GM23338 (cell line): ENCODE measurements around the gene KAZN. TPM values are rescaled to one million over a fixed set of nuclear protein-coding genes. Genes with fewer than 3 reads are reported as not detected.

Experiments used
- ATAC-seq: fragments of 200-7000 bp; cut with Tn5 transposase; 3 replicates; pipeline ENCODE4 v1.9.1; 2020
- DNase-seq: peaks from one replicate; pipeline ENCODE4 v3.0.0-alpha.2; 2015; ENCODE audit warnings: low spot score
- H2AFZ ChIP-seq: fragments of 200-600 bp; sonication (generic); 2 replicates; pipeline ENCODE4 v1.8.0; 2016; ENCODE audit warnings: antibody characterized with exemption, mild to moderate bottlenecking, moderate library complexity
- H3F3A ChIP-seq: fragments of 200-600 bp; sonication (generic); replicated peaks from 2 replicates; pipeline ENCODE4 v1.8.0; 2017; ENCODE audit warnings: antibody characterized with exemption, mixed run types, low read depth
- H3K27ac ChIP-seq: fragments of 200-600 bp; sonication (generic); 2 replicates; pipeline ENCODE4 v1.6.1; 2016; ENCODE audit warnings: low read depth
- H3K27me3 ChIP-seq: fragments of 200-600 bp; sonication (generic); 2 replicates; pipeline ENCODE4 v1.8.0; 2016; ENCODE audit warnings: mild to moderate bottlenecking, mixed run types, moderate library complexity; ENCODE audit not compliant: insufficient read depth
- H3K36me3 ChIP-seq: fragments of 200-600 bp; sonication (generic); 2 replicates; pipeline ENCODE4 v1.8.0; 2016; ENCODE audit warnings: mild to moderate bottlenecking; ENCODE audit not compliant: insufficient read depth
- H3K4me1 ChIP-seq: fragments of 200-600 bp; sonication (generic); 2 replicates; pipeline ENCODE4 v1.8.0; 2016; ENCODE audit warnings: mild to moderate bottlenecking, moderate library complexity; ENCODE audit not compliant: insufficient read depth
- H3K4me2 ChIP-seq: fragments of 200-600 bp; sonication (generic); 2 replicates; pipeline ENCODE4 v1.7.1; 2017; ENCODE audit warnings: mixed run types
- H3K4me3 ChIP-seq: fragments of 200-600 bp; sonication (generic); 2 replicates; pipeline ENCODE4 v1.6.1; 2016; ENCODE audit warnings: mixed run types
- H3K79me2 ChIP-seq: fragments of 200-600 bp; sonication (generic); replicated peaks from 2 replicates; pipeline ENCODE4 v1.8.0; 2017; ENCODE audit warnings: mild to moderate bottlenecking; ENCODE audit not compliant: insufficient read depth
- H3K9me2 ChIP-seq: fragments of 200-600 bp; sonication (generic); 2 replicates; pipeline ENCODE4 v1.8.0; 2017; ENCODE audit not compliant: insufficient read depth
- H4K20me1 ChIP-seq: fragments of 200-600 bp; sonication (generic); replicated peaks from 2 replicates; pipeline ENCODE4 v1.8.0; 2017; ENCODE audit warnings: mild to moderate bottlenecking; ENCODE audit not compliant: insufficient read depth
- H3K27ac Mint-ChIP-seq: 2 replicates; pipeline ENCODE4 v1.8.0; 2020; ENCODE audit warnings: inconsistent platforms, mild to moderate bottlenecking, moderate library complexity, mixed read lengths
- H3K27me3 Mint-ChIP-seq: 3 replicates; pipeline ENCODE4 v1.8.0; 2022; ENCODE audit warnings: low read depth, mild to moderate bottlenecking, moderate library complexity, mixed read lengths, inconsistent platforms; ENCODE audit not compliant: insufficient read depth, poor library complexity
- H3K36me3 Mint-ChIP-seq: 3 replicates; pipeline ENCODE4 v1.8.0; 2021; ENCODE audit warnings: low read depth, mild to moderate bottlenecking, inconsistent platforms, moderate library complexity, mixed read lengths
- H3K4me1 Mint-ChIP-seq: 3 replicates; pipeline ENCODE4 v1.8.0; 2020; ENCODE audit warnings: mild to moderate bottlenecking, inconsistent platforms, mixed read lengths
- H3K4me3 Mint-ChIP-seq: 3 replicates; pipeline ENCODE4 v1.8.0; 2021; ENCODE audit warnings: moderate library complexity, mild to moderate bottlenecking, inconsistent platforms, mixed read lengths
- H3K9me3 Mint-ChIP-seq: 3 replicates; pipeline ENCODE4 v1.8.0; 2020; ENCODE audit warnings: moderate library complexity, mild to moderate bottlenecking, inconsistent platforms, mixed read lengths
- CREB1 ChIP-seq: fragments of 250-450 bp; sonication (Bioruptor Pico); IDR thresholded peaks from 2 replicates; pipeline ENCODE4 v1.5.0; 2020; ENCODE audit warnings: low read depth, mild to moderate bottlenecking, moderate library complexity
- EZH2 ChIP-seq: fragments of 200-600 bp; sonication (generic); IDR thresholded peaks from one replicate; pipeline ENCODE4 v1.8.0; 2017; ENCODE audit warnings: antibody characterized with exemption, mild to moderate bottlenecking, low read depth; ENCODE audit not compliant: unreplicated experiment
- EZH2phosphoT487 ChIP-seq: fragments of 200-600 bp; sonication (generic); IDR thresholded peaks from one replicate; pipeline ENCODE4 v1.8.1; 2018; ENCODE audit warnings: antibody characterized with exemption; ENCODE audit not compliant: unreplicated experiment
- ZNF114 ChIP-seq: fragments of 250-450 bp; sonication (Bioruptor Pico); IDR thresholded peaks from 2 replicates; pipeline ENCODE4 v1.5.0; 2020; ENCODE audit warnings: mild to moderate bottlenecking, moderate library complexity
- ZNF462 ChIP-seq: fragments of 250-450 bp; sonication (Bioruptor Pico); IDR thresholded peaks from 2 replicates; pipeline ENCODE4 v1.5.0; 2020; ENCODE audit warnings: mild to moderate bottlenecking, moderate library complexity
- polyA plus RNA-seq: library from polyadenylated mRNA; unstranded; fragments of >200 nt; fragmentation: Nextera tagmentation; extraction: Ambion mirVana; gene quantifications from 2 replicates; pipeline ENCODE4 v1.2.1, GENCODE V29; 2016
- total RNA-seq: library from RNA; depleted of rRNA; stranded (reverse); fragments of >200 nt; shearing (Covaris generic); gene quantifications from 2 replicates; pipeline ENCODE4 v1.2.3, GENCODE V29; 2014

The KAZN gene
- total and polyA plus RNA-seq, 2 experiments from 2014 or later, result 9.9 to 15.0 TPM

- Histone ChIP-seq H3K4me3 (no peak overlapping the region), H3K9me2 (no peaks in the 10 kb centered on the region), H3K27me3 (peaks cover 6% of the 10 kb centered on the region), H3K36me3 (no peaks in the 10 kb centered on the region), H2AFZ (no peak overlapping the region), H4K20me1 (peaks cover 4% of the 10 kb centered on the region; the same call in 1 of the 2 replicates), H3K4me1 (peaks cover 45% of the 10 kb centered on the region), H3F3A (no peaks in the 10 kb centered on the region), H3K4me2 (peak overlapping the region; percentile 21), H3K79me2 (no peaks in the 10 kb centered on the region; the same call in 1 of the 2 replicates), H3K27ac (peak overlapping the region; percentile 41)
- TF ChIP-seq EZH2phosphoT487 (no peak), CREB1 (no peak), ZNF114 (no peak), EZH2 (no peak), ZNF462 (no peak)
- Mint-ChIP-seq H3K27me3 (peaks cover 16% of the 10 kb centered on the region), H3K36me3 (no peaks in the 10 kb centered on the region), H3K4me3 (no peak overlapping the region), H3K4me1 (peaks cover 49% of the 10 kb centered on the region), H3K27ac (no peak overlapping the region), H3K9me3 (no peaks in the 10 kb centered on the region)
- ATAC-seq, result no peak
- DNase-seq, result no peak
Observed at GRCh38 chr1:14741532-14741931, 143.0 kb downstream of the KAZN start.
